BE2C (cell line): ENCODE results near the gene TMPRSS13.
A peak's percentile ranks its signal among the peaks of the same experiment; 100 is the strongest.

ENCODE experiments used
- DNase-seq: peaks from one replicate; pipeline ENCODE4 v3.0.0-alpha.2; 2020
- H3K27me3 ChIP-seq: fragments of 250-450 bp; sonication (Bioruptor Pico); 2 replicates; pipeline ENCODE4 v1.5.1; 2020; ENCODE audit warnings: mild to moderate bottlenecking
- H3K36me3 ChIP-seq: fragments of 250-450 bp; sonication (Bioruptor Pico); 2 replicates; pipeline ENCODE4 v1.5.1; 2020; ENCODE audit warnings: mild to moderate bottlenecking
- H3K4me1 ChIP-seq: fragments of 250-450 bp; sonication (Bioruptor Pico); 2 replicates; pipeline ENCODE4 v1.5.1; 2020
- H3K4me3 ChIP-seq: 2 replicates; pipeline ENCODE4 v1.5.1; 2011; ENCODE audit warnings: low read depth, low read length
- H3K9me3 ChIP-seq: fragments of 250-450 bp; sonication (Bioruptor Pico); 2 replicates; pipeline ENCODE4 v1.5.1; 2020
- CTCF ChIP-seq: IDR thresholded peaks from 2 replicates; pipeline ENCODE4 v1.5.1; 2012; ENCODE audit warnings: mild to moderate bottlenecking, low read depth, low read length

The TMPRSS13 gene

GRCh38 chr11:117946156-117946841 lies 17.1 kb upstream of the TMPRSS13 start:
- no peaks in the 10 kb centered on the region for H3K27me3 ChIP-seq
- DNase-seq = no peak
- no peaks in the 10 kb centered on the region for H3K9me3 ChIP-seq
- H3K4me3 ChIP-seq = no peak overlapping the region
- H3K36me3 ChIP-seq = no peaks in the 10 kb centered on the region
- TF ChIP-seq CTCF = no peak
- H3K4me1 ChIP-seq = no peaks in the 10 kb centered on the region

GRCh38 chr11:117945047-117945810 lies 16.0 kb upstream of the TMPRSS13 start:
- H3K4me1 ChIP-seq = no peaks in the 10 kb centered on the region
- H3K36me3 ChIP-seq = no peaks in the 10 kb centered on the region
- TF ChIP-seq CTCF = peak; percentile 49
- H3K27me3 ChIP-seq = no peaks in the 10 kb centered on the region
- H3K4me3 ChIP-seq = no peak overlapping the region
- DNase-seq = no peak
- no peaks in the 10 kb centered on the region for H3K9me3 ChIP-seq

- H3K36me3 ChIP-seq = no peaks in the 10 kb centered on the region
- no peak for TF ChIP-seq CTCF
- no peak overlapping the region for H3K4me3 ChIP-seq
- H3K4me1 ChIP-seq = no peaks in the 10 kb centered on the region
- H3K27me3 ChIP-seq = no peaks in the 10 kb centered on the region
- no peak for DNase-seq
- no peaks in the 10 kb centered on the region for H3K9me3 ChIP-seq
Measured at GRCh38 chr11:117944554-117944953, 15.4 kb upstream of the TMPRSS13 start.

GRCh38 chr11:117941976-117942654 lies 12.9 kb upstream of the TMPRSS13 start:
- Histone ChIP-seq H3K4me1 (no peaks in the 10 kb centered on the region; the same call in 1 of the 2 replicates), H3K36me3 (no peaks in the 10 kb centered on the region), H3K9me3 (no peaks in the 10 kb centered on the region), H3K27me3 (no peaks in the 10 kb centered on the region), H3K4me3 (no peak overlapping the region)
- no peak for TF ChIP-seq CTCF
- no peak for DNase-seq

- DNase-seq = no peak
- no peaks in the 10 kb centered on the region for H3K27me3 ChIP-seq
- no peaks in the 10 kb centered on the region for H3K36me3 ChIP-seq
- no peaks in the 10 kb centered on the region for H3K9me3 ChIP-seq
- no peaks in the 10 kb centered on the region; the same call in 1 of the 2 replicates for H3K4me1 ChIP-seq
- TF ChIP-seq CTCF = no peak
- H3K4me3 ChIP-seq = no peak overlapping the region
Measured at GRCh38 chr11:117941163-117941707, 12.0 kb upstream of the TMPRSS13 start.
